HG03378 (cell line): ENCODE data around the gene LHX2.
"Not testable (repeated sequence)": the region's sequence is repeated elsewhere in the genome, so short reads cannot be mapped to it uniquely, and the experiment has no call there.

Source experiments
- ATAC-seq: cut with Tn5 transposase; IDR thresholded peaks from one replicate; pipeline ENCODE4 v1.9.1; 2021; ENCODE audit warnings: mild to moderate bottlenecking, moderate library complexity; ENCODE audit not compliant: unreplicated experiment

LHX2 gene, protein sequence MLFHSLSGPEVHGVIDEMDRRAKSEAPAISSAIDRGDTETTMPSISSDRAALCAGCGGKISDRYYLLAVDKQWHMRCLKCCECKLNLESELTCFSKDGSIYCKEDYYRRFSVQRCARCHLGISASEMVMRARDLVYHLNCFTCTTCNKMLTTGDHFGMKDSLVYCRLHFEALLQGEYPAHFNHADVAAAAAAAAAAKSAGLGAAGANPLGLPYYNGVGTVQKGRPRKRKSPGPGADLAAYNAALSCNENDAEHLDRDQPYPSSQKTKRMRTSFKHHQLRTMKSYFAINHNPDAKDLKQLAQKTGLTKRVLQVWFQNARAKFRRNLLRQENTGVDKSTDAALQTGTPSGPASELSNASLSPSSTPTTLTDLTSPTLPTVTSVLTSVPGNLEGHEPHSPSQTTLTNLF

DNA sequence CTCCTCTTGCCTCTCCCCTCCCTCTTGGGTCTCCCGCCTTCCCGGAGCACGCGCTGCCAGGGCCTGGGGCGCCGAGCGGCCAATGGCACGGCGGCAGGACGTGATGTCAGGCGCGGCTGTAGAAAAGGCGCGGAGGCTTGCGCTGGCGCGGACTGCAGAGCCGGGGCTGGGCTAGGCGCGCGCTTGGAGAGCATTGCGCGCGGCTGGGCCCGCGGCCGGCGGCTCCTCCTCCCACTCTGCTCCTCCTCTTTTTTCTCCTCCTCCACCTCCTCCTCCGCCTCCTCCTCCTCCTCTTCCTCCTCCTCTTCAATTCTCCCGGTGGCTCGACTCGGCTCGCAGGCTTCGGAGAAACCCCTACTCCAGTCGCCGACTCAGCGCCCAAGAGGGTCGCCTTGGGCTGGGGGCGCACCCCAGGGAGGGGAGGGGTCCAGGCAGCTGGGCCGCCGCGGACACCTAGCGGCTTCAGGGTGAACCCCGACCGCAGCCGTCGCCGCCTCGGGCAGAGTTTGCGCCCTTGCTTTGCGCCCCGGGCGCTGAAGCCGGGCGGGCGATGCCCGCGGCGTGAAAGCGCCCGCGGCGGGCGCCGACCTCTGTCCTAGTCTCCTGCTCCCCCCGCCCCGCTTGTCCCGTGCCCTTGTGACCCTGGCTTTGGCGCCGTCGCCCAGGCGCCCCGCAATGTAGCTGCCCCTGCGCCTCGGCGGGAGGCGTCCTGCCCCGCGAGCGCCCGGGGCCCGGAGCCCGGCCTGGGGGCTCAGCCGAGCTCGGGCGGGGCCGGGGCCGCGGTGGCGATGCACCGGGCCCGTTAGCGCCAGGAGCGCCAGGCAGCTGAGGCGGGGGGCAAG is at the start of gene LHX2:
TSS of gene LHX2 (plus strand) at position 309 of the 842 bp plus-strand sequence. CDS start 581 bp downstream, outside the sequence.
- ATAC-seq, result no peak

DNA sequence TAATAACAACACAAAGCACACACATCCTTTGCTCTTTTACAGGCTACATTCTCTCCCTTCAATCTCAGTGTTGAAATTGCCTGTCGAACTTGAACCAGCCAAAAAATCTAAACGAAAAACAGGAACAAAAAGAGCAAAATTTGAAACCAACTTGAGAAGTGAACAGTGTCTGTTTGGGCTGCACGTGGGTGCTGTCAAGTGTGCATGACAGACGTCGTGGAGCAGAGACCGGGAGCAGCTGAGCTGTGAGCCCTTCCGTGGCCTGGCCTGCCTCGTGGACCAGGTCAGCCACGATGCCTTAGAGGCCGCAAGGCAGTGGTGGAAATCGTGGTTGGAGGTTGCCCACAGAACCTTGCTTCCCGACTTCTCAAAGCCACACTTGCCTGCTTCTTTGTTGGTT is 46.8 kb upstream of the LHX2 start:
- ATAC-seq, result no peak

DNA sequence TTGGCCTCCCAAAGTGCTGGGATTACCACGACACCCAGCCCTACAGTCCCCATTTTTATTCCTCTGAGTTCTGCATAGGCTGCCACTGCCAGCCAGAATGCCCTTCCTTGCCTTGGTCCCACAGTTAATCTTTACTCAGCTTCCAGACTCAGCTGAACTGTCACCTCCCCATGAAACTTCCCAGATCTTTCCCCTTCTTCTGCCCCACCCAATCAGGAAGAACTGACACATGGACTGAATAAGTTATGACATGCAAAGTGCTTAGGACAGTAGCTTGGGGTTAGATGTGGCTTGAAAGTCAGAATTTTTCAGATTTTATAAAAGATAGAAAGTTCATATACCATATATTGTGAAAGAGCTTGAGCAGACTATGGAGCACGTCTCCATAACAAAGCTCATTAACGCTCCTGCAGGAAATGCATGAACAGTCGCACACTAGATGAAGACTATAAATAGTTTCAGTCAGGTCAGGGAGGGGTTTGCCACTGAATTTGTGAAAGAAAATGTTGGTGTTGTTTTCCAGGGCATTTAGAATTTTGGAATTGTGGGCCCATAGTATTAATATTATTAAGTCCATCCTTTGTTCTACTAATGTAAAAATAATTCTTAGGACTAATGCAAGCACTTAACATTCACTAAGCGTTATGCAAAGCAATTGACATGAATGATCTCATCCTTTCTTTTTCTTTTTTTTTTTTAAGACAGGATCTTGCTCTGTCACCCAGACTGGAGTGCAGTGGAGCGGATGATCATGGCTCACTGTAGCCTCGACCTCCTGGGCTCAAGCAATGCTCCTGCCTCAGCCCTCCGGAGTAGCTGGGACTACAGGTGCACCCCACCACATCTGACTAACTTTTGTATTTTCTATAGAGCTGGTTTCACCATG is 45.5 kb upstream of the LHX2 start:
- ATAC-seq, result no peak

DNA sequence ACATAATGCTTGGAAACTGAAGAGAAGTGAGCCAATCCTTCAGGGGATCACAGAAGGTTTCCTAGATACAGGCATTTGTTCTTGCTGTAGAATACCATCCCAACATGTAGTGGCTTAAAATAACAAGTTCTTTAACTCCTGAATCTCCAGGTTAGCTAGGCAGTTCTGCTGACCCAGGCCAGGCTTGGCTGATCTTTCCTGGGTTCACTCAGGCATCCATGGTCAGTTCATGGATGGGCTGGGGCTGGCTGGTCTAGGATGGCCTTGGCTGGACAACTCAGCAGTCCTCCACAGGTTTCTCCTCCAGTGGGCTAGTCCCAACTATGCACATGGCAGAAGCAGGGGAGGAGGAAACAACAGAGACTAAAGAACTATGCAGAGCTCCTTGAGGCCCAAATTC is 44.2 kb upstream of the LHX2 start:
- no peak for ATAC-seq

DNA sequence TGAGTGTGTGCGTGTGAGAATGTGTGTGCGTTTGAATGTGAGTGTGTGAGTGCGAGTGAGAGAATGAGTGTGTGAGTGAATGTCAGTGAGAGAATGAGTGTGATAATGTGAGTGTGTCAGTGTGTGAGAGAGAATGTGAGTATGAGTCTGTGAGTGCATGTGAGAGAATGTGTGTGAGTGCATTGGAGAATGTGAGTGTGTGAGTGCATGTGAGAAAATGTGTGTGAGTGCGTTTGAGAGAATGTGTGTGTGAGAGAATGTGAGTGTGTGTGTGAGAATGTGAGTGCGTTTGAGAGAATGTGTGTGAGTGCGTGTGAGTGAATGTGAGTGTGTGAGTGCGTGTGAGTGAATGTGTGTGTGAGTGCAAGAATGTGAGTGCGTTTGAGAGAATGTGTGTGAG is 39.0 kb upstream of the LHX2 start:
- ATAC-seq, result no peak

DNA sequence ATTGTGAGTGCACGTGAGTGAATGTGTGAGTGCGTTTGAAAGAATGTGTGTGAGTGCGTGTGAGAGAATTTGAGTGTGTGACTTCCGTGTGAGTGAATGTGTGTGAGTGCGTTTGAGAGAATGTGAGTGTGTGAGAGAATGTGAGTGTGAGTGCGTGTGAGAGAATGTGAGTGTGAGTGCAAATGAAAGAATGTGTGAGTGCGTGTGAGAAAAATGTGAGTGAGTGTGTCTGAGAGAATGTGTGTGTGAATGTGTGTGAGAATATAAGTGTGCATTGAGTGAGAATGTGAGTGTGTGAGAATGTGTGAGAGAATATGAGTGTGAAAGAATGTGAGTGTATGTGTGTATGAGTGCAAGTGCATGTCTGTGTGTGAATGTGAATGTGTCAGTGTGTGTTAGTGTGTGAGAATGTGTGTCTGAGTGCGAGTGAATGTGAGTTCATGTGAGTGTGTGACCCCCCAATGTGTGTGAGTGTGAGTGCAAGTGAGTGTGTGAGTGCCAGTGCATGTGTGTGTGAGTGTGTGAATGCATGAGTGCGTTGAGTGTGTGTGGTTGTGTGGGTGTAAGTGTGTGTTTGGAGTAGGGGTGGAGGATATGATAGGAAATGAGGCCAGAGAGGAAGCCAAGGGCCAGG is 37.9 kb upstream of the LHX2 start:
- ATAC-seq, result no peak

DNA sequence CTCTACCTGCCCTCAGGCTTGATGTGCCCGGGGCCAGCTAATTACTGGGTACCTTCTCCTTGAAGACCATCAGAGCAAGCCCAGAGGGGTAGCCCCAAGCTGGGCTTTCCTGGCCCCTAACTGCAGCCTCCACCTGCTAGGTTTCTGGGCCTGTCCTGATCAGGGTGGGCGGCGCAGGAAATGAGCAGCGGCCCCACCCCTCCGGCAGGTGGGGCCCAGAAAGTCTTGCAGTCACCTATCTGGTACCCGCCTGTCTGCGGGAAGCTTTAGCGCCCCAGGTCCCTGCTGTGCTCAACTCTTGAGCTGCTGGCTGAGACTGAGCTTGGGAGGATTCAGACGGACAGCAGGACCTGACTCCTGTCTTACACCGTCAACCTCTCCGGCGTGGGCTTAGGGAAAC is 37.1 kb upstream of the LHX2 start:
- ATAC-seq, result no peak

DNA sequence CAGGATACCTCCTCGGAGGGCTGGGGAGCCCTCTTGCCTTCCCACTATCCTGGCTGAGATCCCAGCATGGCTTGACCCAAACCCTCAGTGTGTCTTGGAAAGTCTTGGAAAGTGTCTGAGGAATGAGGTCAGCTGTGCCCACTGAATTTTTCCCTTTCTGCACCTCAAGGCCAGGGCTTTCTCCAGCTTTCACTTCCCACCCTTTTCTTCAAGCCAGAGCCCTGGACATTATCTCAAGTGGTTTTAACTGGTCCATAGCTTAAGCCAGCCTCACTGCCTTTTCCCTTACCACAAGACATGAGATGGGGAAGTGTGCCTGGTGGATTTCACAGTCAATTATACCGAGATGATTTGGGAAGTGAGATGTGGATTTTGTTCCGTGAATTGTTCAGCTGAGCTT is 35.7 kb upstream of the LHX2 start:
- ATAC-seq, result no peak

DNA sequence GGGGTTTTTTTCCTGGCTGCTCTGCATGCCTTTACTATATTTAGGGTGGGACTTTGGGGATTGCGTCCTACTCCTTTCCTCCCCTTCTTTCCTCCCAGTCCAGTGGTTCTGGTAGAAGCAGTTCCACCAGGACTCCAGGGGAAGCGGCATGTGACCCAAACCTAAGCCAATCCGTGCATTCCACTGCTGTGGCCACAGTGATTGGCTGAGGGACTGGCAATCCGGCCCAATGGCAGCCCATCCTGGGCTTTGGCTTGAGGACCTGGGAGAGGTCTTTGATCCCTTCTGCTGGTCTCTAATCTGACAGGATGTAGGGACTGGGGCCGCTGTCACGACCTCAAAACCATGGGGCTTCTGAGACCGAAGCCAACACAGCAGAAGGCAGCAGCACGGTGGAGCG is 35.0 kb upstream of the LHX2 start:
- not testable (repeated sequence) for ATAC-seq

DNA sequence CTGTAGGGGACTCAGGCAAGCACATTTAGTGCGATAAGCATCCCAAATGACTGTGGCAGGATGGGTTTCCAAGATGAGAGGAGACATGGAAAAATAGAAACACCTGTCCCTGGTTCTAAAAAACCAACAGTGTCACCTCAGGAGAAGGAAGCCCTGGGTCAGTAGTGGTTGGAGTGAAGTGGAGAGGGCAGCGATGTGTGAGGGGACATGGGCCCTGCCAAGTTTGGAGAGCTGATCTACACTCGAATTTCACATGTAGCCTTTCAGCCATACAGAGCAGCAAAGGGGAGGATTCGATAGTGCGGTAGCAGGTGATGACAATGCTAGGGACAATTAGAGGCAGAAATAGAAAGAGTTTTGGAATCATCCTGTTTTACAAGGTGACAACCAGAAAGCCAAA is 32.6 kb upstream of the LHX2 start:
- no peak for ATAC-seq

DNA sequence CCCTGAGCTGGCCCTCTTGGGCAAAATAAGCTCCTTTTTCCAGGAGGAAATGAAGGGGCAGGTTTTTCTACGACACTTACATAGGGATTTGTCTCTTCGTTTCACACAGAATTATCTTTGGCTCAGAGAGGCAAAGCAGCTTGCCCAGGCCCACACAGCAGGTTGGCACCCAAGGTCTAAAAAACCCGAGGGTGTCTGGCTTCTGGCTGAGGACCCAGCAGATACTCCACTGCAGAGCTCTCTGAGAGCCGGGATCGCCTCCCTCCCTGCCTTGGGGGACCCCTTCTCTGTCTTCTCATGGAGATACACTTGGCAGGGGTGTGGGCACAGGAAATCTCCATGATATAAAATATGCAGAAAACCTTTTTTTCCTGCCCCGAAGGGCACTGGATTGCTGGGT is 29.0 kb upstream of the LHX2 start:
- ATAC-seq, result no peak

DNA sequence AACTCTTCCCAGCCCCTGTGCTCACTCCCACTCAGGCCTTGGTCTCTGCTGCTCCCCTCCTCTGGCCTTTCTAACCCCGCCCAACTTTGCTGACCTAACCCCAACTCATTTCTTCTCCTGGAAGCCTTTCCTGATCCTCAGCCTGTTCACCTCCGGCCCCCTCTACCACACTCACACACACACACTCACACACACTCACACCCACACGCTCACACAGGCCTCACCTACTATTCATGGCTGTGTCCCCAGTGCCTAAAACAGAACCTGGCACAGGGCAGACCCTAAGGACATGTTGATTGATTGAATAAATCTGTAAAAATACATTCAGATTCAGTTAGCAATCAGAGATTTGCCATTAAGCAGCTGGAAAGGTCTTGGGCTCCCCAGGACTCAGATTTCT is 28.5 kb upstream of the LHX2 start:
- ATAC-seq, result no peak

DNA sequence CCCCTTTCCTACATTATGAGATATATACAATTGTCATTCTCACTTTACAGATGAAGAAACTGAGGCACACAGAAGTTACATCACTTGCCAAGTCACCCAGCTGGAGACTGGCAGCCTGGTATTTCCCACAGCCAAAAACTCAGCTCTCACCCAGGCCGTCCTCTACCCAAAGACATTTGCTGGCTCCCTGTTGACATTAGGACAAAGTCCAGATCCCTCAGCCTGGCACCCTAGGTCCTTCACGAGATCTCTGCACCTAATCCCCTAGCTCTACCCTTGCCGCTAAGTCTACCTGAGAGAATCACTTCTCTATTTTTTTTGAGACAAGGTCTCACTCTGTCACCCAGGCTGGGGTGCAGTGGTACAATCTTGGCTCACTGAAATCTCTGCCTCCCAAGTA is 26.8 kb upstream of the LHX2 start:
- ATAC-seq, result no peak

DNA sequence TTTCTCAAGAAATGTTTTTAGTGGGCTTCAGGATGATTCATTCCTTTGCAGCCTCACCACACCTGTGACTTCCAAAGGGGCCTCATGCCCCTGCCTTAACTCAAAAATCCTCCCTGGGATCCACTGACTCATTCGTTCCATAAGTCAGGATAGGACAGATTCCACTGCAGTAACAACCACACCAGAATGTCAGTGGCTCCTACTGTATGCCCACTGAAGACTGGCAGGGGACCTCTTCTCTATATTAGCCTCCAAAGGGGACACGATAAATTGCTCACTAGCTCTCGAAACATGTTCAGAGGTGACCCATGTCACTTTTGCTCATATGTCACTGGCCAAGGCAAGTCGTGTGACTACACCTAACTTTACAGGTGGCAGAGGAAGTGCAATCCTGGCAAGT is 25.7 kb upstream of the LHX2 start:
- no peak for ATAC-seq

DNA sequence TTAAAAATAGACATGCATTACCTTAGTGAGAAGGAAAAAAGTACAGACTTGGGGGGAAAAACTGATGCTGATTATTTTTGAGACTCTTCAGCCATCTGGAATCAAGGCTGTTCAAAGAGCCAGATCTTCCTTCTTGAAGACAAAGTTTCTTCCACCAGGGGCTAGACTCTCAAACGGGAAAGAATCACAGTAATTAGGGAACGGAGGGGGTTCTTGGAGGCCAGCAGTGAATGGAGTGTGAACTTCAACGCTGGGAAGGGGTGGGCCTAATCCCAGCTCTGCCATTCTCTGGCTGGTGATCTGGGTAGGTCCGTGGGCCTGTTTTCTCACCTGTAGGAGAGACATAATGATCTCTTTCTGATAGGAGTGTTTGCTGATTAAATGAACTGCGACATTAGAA is 21.1 kb upstream of the LHX2 start:
- no peak for ATAC-seq

DNA sequence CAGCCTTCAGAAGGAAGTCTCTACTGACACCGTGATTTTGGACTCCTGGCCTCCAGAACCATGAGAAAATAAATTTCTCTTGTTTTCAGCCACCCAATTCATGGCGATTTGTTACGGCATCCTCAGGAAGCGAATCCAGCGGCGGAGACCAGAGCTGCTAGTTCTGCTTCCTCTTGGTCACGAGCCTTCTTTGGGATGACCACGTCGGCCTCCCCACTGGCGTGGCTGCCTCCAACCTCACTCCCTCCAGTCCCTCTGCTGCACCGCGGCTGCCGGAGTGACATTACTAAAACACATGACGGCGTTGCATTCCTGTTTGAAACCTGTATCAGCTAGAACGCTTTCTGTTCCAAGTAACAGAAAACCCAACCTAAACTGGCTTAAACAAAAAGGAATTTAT is 18.9 kb upstream of the LHX2 start:
- ATAC-seq, result not testable (repeated sequence)

DNA sequence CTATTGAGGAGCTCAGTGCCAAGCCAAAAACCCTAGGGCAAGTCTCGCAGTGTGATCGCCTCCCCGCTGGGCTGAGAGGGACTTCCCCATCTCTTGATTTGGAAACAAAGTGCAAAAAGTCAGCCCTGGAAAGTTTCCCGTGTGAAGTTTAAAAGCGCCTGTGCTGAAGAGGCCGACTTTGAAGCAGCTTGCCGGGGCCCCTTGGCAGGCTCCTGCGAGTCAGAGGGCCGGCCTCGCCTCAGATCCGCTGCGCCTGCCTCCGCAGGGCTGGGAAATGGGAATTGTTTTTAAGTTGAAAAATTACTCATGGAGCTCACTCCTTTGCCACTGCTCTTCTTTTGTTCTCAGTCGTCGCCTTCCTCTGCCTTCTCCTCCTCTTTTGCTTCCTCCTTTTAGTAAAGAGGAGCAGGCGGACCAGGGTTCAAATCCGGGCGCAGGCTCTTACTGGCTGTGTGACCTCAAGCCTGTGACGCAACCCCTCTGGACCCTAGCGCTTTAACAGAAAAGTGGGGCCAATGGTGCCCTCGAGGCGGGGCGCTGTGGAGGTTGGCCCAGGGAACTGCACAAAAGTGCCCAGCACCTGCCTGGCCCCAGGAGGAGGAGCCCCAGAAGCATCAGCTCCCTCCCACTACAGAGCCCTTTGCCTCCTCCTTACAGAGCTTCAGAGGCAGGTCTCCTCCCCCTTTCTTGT is 14.7 kb upstream of the LHX2 start:
- no peak for ATAC-seq

DNA sequence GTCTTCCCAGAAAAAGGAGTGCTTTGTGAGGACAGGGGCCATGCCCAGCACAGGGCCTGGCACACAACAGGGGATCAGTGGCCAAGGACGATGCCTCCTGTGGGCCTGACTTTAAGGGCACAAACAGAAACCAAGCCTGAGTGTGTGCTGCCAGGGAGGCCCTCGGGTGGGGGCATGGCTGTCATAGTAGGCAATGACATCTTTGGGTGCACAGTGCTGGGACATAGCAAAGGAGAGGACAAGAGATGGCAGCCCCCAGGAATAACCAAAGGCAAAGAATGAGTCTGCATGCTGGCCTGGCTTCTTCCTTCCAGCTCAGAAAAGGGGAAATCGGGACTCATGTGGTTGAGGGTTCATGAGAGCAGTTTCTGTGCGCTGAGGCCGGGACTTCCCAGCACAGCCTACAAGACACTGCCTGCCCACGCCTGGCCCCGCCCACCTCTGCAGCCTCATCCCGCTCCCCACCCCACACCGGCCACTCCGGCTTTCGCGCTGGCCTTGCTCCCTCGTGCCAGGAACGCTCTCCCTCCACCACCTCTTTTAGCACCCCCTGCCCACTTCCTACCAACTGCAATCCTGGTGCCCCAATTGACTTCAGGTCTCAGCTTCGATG is 13.8 kb upstream of the LHX2 start:
- peak; percentile 45 for ATAC-seq

DNA sequence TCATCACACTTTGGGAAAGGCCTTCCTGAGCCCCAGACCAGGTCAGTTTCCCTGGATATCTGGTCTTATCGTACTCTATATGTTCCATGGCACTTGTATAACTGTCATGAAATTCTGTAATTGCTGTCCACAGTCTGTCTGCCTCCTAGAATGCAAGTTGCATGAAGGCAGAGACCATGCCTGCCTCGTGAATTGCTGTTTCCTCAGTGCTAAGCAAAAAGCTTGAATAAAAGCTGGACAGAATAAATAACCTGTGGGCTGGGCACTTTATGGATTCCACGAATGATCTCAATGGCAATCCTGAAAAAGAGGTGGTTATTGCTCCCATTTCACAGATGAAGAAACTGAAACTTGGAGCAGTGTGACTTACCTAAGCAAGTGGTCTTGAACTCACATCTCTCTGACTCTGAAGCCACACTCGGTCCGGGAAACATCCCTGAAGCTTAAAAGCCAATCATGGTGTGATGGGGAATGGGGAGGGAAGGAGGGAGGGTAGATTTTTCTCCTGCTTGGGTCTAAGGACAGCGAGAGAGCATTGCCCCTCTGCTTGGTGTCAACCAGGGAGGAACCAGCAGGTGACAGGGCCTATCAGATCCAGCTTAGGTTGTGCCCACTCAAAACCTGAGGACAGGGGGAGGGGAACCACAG is 13.2 kb upstream of the LHX2 start:
- no peak for ATAC-seq
